Head of caudate nucleus (tissue), 42 donors: ENCODE measurements around the gene FAM110C.
"Not testable (repeated sequence)": the region's sequence is repeated elsewhere in the genome, so short reads cannot be mapped to it uniquely, and the experiment has no call there.

Source experiments
- DNase-seq, 42 donors: peaks; one replicate each; pipeline versions ENCODE4 v3.0.0 to v3.0.0-alpha.2; 2020 to 2021; ENCODE audit warnings: mixed read lengths in 7 of 42
- intact Hi-C: fragments of 100-400 bp; cut with DNase I; formaldehyde crosslinking; loops from one replicate; pipeline ENCODE4 v1.15.0; 2022

The FAM110C gene

GRCh38 chr2:15916-16315 is 30.4 kb downstream of the FAM110C start:
- intact Hi-C loops, DNase-seq: not testable (repeated sequence)

- DNase-seq, result peak in 17 of 42 donors; percentile 12 to 82 (median 41)
- intact Hi-C loops, result no loop called here
Measured at GRCh38 chr2:11248-11941, 34.9 kb downstream of the FAM110C start.

- DNase-seq, result no peak
Measured at GRCh38 chr2:10222-10875, 36.0 kb downstream of the FAM110C start.

More at GRCh38 chr2:10222-10875, 36.0 kb downstream of the FAM110C start:
- intact Hi-C loops, result no loop called here
